ENCODE data around the gene VMP1.
"Not testable (repeated sequence)": the region's sequence is repeated elsewhere in the genome, so short reads cannot be mapped to it uniquely, and the experiment has no call there.

Gene VMP1

GRCh38 chr17:59811209-59811608 is 103.8 kb downstream of the VMP1 start:
- no peak for DNase-seq (ENCODE audit: low spot score)

- DNase-seq (ENCODE audit: low spot score), result no peak
Measured at GRCh38 chr17:59812139-59812538, 104.7 kb downstream of the VMP1 start.

GRCh38 chr17:59814276-59814675 is 106.8 kb downstream of the VMP1 start:
- no peak for DNase-seq (ENCODE audit: low spot score)

GRCh38 chr17:59814685-59815084 is 107.2 kb downstream of the VMP1 start:
- no peak for DNase-seq (ENCODE audit: low spot score)

- DNase-seq (ENCODE audit: low spot score), result no peak
Measured at GRCh38 chr17:59815965-59816364, 108.5 kb downstream of the VMP1 start.

GRCh38 chr17:59825533-59826322 is 118.3 kb downstream of the VMP1 start:
- DNase-seq (ENCODE audit: low spot score), result peak; percentile 38

- no peak for DNase-seq (ENCODE audit: low spot score)
Measured at GRCh38 chr17:59826706-59827453, 119.4 kb downstream of the VMP1 start.

- peak; percentile 64 for DNase-seq (ENCODE audit: low spot score)
Measured at GRCh38 chr17:59827721-59828477, 120.4 kb downstream of the VMP1 start.

- DNase-seq (ENCODE audit: low spot score), result no peak
Measured at GRCh38 chr17:59828478-59828760, 121.0 kb downstream of the VMP1 start.

GRCh38 chr17:59828819-59829216 is 121.4 kb downstream of the VMP1 start:
- not testable (repeated sequence) for DNase-seq (ENCODE audit: low spot score)

- DNase-seq (ENCODE audit: low spot score), result peak; percentile 97
Measured at GRCh38 chr17:59829217-59830006, 122.0 kb downstream of the VMP1 start.

GRCh38 chr17:59830007-59830630 is 122.7 kb downstream of the VMP1 start:
- DNase-seq (ENCODE audit: low spot score), result no peak

GRCh38 chr17:59830846-59831486 is 123.5 kb downstream of the VMP1 start:
- peak; percentile 27 for DNase-seq (ENCODE audit: low spot score)

- no peak for DNase-seq (ENCODE audit: low spot score)
Measured at GRCh38 chr17:59832883-59833379, 125.5 kb downstream of the VMP1 start.

- DNase-seq (ENCODE audit: low spot score), result peak; percentile 94
Measured at GRCh38 chr17:59837308-59838051, 130.0 kb downstream of the VMP1 start.

- peak; percentile 50 for DNase-seq (ENCODE audit: low spot score)
Measured at GRCh38 chr17:59838052-59838916, 130.8 kb downstream of the VMP1 start.

- no peak for DNase-seq (ENCODE audit: low spot score)
Measured at GRCh38 chr17:59839651-59840328, 132.3 kb downstream of the VMP1 start.

- DNase-seq (ENCODE audit: low spot score), result no peak
Measured at GRCh38 chr17:59840329-59841090, 133.1 kb downstream of the VMP1 start.
